Kidney capillary endothelial cell (primary cell): ENCODE data around the gene THRA.

Experiments
- DNase-seq: peaks from one replicate; pipeline ENCODE4 v3.0.0-alpha.2; 2018; ENCODE audit warnings: low spot score

THRA gene

GRCh38 chr17:40062329-40063186 lies at the start of gene THRA:
THRA (plus strand) TSS chr17:40062965; CDS start chr17:40074489, 11,524 bp downstream.
- no peak for DNase-seq

- DNase-seq = peak; percentile 70
Observed at GRCh38 chr17:40014375-40014980, 48.3 kb upstream of the THRA start.

- DNase-seq = no peak
Observed at GRCh38 chr17:40015005-40015997, 47.5 kb upstream of the THRA start, which contains the start of gene CSF3. CSF3 (plus strand) TSS chr17:40015440; CDS start chr17:40015475, 35 bp downstream.

- DNase-seq = no peak
Observed at GRCh38 chr17:40015998-40016985, 46.5 kb upstream of the THRA start.

GRCh38 chr17:40017422-40018080 lies 45.2 kb upstream of the THRA start:
- no peak for DNase-seq

- no peak for DNase-seq
Observed at GRCh38 chr17:40018211-40019121, 44.3 kb upstream of the THRA start.

GRCh38 chr17:40019140-40019991 lies 43.4 kb upstream of the THRA start:
- peak; percentile 83 for DNase-seq

GRCh38 chr17:40020146-40020545 lies 42.6 kb upstream of the THRA start:
- no peak for DNase-seq

GRCh38 chr17:40021451-40021971 lies 41.3 kb upstream of the THRA start:
- DNase-seq = peak; percentile 81

- no peak for DNase-seq
Observed at GRCh38 chr17:40022497-40022896, 40.3 kb upstream of the THRA start.

GRCh38 chr17:40022961-40023541 lies 39.7 kb upstream of the THRA start:
- no peak for DNase-seq

GRCh38 chr17:40023590-40024292 lies 39.0 kb upstream of the THRA start:
- no peak for DNase-seq

- no peak for DNase-seq
Observed at GRCh38 chr17:40024901-40025300, 37.9 kb upstream of the THRA start.

GRCh38 chr17:40025559-40025958 lies 37.2 kb upstream of the THRA start:
- no peak for DNase-seq

GRCh38 chr17:40025991-40026815 lies 36.6 kb upstream of the THRA start:
- no peak for DNase-seq
